Activated B cell treated with CpG ODN at 0.5 μM for 24 hours (primary cell): Measurements from ENCODE around the gene TRPM4. TPM values are rescaled to one million over a fixed set of nuclear protein-coding genes. Genes with fewer than 3 reads are reported as not detected.
"Not testable (repeated sequence)": the region's sequence is repeated elsewhere in the genome, so short reads cannot be mapped to it uniquely, and the experiment has no call there.

ENCODE experiments used
- ATAC-seq: fragments of 200-7000 bp; cut with Tn5 transposase; one replicate; pipeline ENCODE4 v1.10.0; 2021; ENCODE audit warnings: low read depth, mild to moderate bottlenecking, moderate library complexity
- CTCF ChIA-PET: fragments of 350-600 bp; sonication (Branson Sonifier 250); formaldehyde crosslinking; loops from one replicate; lab custom pipeline; 2021; ENCODE audit warnings: antibody characterized with exemption; lab: Charles Lee
- POLR2A ChIA-PET: fragments of 350-600 bp; sonication (Branson Sonifier 250); formaldehyde crosslinking; loops from one replicate; lab custom pipeline; 2021; ENCODE audit warnings: antibody characterized with exemption; lab: Charles Lee
- DNase-seq: peaks from one replicate; pipeline ENCODE4 v3.0.0; 2022
- H3K27ac Mint-ChIP-seq: one replicate; pipeline ENCODE4 v1.8.0; 2020; ENCODE audit warnings: mixed read lengths
- H3K27me3 Mint-ChIP-seq: one replicate; pipeline ENCODE4 v1.8.0; 2021; ENCODE audit warnings: mixed read lengths
- H3K36me3 Mint-ChIP-seq: one replicate; pipeline ENCODE4 v1.8.0; 2021; ENCODE audit warnings: low read depth, mixed read lengths
- H3K4me1 Mint-ChIP-seq: one replicate; pipeline ENCODE4 v1.8.0; 2021; ENCODE audit warnings: mixed read lengths
- H3K4me3 Mint-ChIP-seq: one replicate; pipeline ENCODE4 v1.8.0; 2020; ENCODE audit warnings: mild to moderate bottlenecking, mixed read lengths
- H3K9me3 Mint-ChIP-seq: one replicate; pipeline ENCODE4 v1.8.0; 2020; ENCODE audit warnings: mixed read lengths
- intact Hi-C: fragments of 100-400 bp; cut with micrococcal nuclease; formaldehyde crosslinking; loops from one replicate; pipeline ENCODE4 v1.15.1; 2024
- total RNA-seq: library from RNA; stranded (reverse); gene quantifications from 2 replicates; pipeline ENCODE4 v1.2.3, GENCODE V29; 2022
- TF ChIP-seq, protein P1 (sequence below): fragments of 200-600 bp; IDR thresholded peaks from one replicate; pipeline ENCODE4 v1.8.0; 2022; ENCODE audit warnings: antibody characterized with exemption, mild to moderate bottlenecking

The TRPM4 gene
- total RNA-seq, 1 donor from 2014 or later, result not detected

DNA sequence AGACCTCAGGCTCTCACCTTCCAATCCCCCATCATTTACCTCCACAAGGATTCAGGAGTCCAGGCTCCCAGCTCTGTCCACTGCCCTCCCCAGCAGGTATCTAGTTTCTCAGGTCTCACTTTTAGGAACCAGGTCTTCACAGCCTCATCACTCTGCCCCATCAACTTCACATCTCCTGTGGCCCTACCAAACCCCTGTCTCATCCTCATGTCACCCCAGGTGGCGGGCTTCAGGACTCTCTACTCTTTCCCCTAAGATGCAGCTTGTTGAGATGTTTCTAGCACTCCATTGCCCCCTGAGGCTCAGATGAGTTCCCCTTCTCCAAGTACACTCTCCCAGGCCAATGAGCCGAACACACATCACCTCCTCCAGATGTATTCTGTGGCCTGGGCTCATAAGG is 36.7 kb upstream of the TRPM4 start:
- intact Hi-C loops, result no loop called here
- H3K27me3 Mint-ChIP-seq, result peaks cover 7% of the 10 kb centered on the region
- no peak for ATAC-seq
- peak overlapping the region; percentile 71 for H3K4me3 Mint-ChIP-seq
- no peak for DNase-seq
- CTCF ChIA-PET, result interaction anchor here (1.5 kb wide), 1 partner anchor 23 kb away, joined by 3 read pairs; no protein-coding TSS in a partner anchor
- POLR2A ChIA-PET, result interaction anchor here (0.9 kb wide), 1 partner anchor 25 kb away, joined by 3 read pairs; no protein-coding TSS in a partner anchor
- H3K9me3 Mint-ChIP-seq, result no peaks in the 10 kb centered on the region
- H3K36me3 Mint-ChIP-seq, result no peaks in the 10 kb centered on the region
- peak overlapping the region; percentile 9 for H3K27ac Mint-ChIP-seq
- TF ChIP-seq, protein P1, sequence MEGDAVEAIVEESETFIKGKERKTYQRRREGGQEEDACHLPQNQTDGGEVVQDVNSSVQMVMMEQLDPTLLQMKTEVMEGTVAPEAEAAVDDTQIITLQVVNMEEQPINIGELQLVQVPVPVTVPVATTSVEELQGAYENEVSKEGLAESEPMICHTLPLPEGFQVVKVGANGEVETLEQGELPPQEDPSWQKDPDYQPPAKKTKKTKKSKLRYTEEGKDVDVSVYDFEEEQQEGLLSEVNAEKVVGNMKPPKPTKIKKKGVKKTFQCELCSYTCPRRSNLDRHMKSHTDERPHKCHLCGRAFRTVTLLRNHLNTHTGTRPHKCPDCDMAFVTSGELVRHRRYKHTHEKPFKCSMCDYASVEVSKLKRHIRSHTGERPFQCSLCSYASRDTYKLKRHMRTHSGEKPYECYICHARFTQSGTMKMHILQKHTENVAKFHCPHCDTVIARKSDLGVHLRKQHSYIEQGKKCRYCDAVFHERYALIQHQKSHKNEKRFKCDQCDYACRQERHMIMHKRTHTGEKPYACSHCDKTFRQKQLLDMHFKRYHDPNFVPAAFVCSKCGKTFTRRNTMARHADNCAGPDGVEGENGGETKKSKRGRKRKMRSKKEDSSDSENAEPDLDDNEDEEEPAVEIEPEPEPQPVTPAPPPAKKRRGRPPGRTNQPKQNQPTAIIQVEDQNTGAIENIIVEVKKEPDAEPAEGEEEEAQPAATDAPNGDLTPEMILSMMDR, result no peak
- H3K4me1 Mint-ChIP-seq, result peaks cover 36% of the 10 kb centered on the region

DNA sequence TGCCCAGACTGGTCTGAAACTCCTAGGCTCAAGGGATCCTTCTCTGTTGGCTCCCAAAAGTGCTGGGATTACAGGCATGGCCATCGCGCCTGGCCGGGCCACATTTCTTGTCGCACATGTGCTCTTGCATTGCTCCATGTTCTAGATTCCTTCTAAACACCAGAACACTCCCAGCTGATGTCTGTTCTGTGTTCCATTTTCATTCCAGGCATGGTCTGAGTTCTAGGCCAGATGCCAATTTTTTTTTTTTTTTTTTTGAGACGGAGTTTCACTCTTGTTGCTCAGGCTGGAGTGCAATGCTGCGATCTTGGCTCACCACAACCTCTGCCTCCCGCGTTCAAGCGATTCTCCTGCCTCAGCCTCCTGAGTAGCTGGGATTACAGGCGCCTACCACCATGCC is 35.8 kb upstream of the TRPM4 start:
- CTCF ChIA-PET, intact Hi-C loops, ATAC-seq, H3K27me3 Mint-ChIP-seq, H3K36me3 Mint-ChIP-seq, H3K9me3 Mint-ChIP-seq, H3K27ac Mint-ChIP-seq, H3K4me3 Mint-ChIP-seq, DNase-seq: not testable (repeated sequence)
- POLR2A ChIA-PET, result interaction anchor here (0.7 kb wide), 1 partner anchor 11 kb away, joined by 3 read pairs; no protein-coding TSS in a partner anchor
- H3K4me1 Mint-ChIP-seq, result peaks cover 29% of the 10 kb centered on the region

DNA sequence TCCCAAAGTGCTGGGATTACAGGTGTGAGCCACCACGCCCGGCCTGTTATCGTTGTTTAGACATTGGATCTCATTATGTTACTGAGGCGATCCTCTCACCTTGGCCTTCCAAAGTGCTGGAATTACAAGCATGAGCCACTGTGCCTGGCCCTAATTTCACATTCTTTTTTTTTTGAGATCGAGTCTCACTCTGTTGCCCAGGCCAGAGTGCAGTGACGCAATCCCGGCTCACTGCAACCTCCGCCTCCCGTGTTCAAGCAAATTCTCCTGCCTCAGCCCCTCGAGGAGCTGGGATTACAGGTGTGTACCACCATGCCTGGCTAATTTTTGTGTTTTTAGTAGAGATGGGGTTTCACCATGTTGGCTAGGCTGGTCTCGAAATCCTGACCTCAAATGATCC is 34.3 kb upstream of the TRPM4 start:
- POLR2A ChIA-PET, result interaction anchor here (0.7 kb wide), 1 partner anchor 250 kb away, joined by 3 read pairs; no protein-coding TSS in a partner anchor

DNA sequence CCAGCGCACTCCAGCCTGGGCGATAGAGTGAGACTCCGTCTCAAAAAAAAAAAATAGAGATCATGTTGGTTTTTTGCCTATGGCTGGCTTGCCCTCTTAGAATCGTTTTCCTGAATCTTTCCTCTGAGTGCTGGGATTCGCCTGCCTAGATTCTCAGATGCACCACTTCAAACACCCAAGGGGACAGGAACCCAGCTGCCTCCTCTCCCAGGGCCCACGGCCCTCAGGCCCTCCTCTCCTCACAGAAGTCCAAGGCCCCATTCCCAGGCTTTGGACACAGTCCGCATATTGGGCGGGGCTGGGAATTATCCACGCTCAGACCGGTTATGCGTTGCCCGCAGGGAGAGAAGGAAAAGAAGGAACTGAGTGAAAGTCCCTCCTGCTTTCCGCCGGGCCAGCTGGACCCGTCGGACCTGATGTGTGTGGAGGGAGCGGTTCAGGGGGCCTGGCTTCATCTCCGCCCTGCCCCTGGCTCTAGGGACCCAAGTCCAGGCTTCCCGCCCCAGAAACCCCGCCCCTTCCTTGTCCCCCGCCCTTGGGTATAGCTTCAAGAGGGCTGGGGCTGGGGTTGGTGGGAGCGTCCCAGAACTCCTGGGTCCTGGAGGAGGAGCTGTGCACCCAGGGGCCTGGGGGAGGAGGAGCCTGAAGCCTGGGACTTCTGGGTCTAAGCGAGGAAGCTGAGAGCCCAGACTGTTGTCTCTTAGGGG is 32.4 kb upstream of the TRPM4 start:
- DNase-seq, result no peak
- no peaks in the 10 kb centered on the region for H3K9me3 Mint-ChIP-seq
- H3K4me3 Mint-ChIP-seq, result no peak overlapping the region
- ATAC-seq, result no peak
- intact Hi-C loops, result no loop called here
- H3K4me1 Mint-ChIP-seq, result peaks cover 20% of the 10 kb centered on the region
- TF ChIP-seq, protein P1, result no peak
- H3K27me3 Mint-ChIP-seq, result peaks cover 7% of the 10 kb centered on the region
- H3K36me3 Mint-ChIP-seq, result no peaks in the 10 kb centered on the region
- ChIA-PET CTCF (no interaction called here), POLR2A (interaction anchor here (0.6 kb wide), 1 partner anchor 10 kb away, joined by 5 read pairs; no protein-coding TSS in a partner anchor)
- H3K27ac Mint-ChIP-seq, result no peak overlapping the region

More for the DNA sequence above, 34.3 kb upstream of the TRPM4 start:
- H3K4me1 Mint-ChIP-seq, result peaks cover 21% of the 10 kb centered on the region
- H3K4me3 Mint-ChIP-seq, H3K9me3 Mint-ChIP-seq, intact Hi-C loops, CTCF ChIA-PET, H3K27me3 Mint-ChIP-seq, DNase-seq, H3K27ac Mint-ChIP-seq, ATAC-seq, H3K36me3 Mint-ChIP-seq: not testable (repeated sequence)

DNA sequence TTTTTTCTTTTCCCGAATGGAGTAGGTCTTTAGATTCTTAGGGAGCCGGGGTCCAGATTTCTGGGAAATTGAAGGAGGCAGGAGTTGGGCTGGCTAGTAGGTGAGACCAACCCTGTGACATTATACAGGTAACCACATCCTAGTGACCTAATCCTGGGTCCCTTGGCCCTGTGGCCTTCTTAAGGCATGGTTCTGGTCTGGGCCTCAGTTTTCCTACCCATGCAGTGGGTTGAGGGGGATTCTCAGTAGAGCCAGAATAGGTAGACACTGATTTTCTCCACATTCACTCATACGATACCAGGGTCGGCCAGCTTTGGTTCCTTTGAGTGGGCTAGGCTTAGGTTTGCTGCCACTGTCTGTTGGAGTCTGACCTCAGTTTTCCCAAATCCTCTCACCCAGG is 31.0 kb upstream of the TRPM4 start:
- Mint-ChIP-seq H3K27ac (no peak overlapping the region), H3K4me3 (no peak overlapping the region), H3K9me3 (no peaks in the 10 kb centered on the region), H3K4me1 (peaks cover 12% of the 10 kb centered on the region), H3K36me3 (no peaks in the 10 kb centered on the region), H3K27me3 (no peaks in the 10 kb centered on the region)
- TF ChIP-seq, protein P1, result no peak
- CTCF ChIA-PET, result no interaction called here
- ATAC-seq, result no peak
- intact Hi-C loops, result no loop called here
- POLR2A ChIA-PET, result interaction anchor here (0.6 kb wide), 1 partner anchor 733 kb away, joined by 3 read pairs; the partner anchor contains the start of gene GRIN2D
- DNase-seq, result no peak

DNA sequence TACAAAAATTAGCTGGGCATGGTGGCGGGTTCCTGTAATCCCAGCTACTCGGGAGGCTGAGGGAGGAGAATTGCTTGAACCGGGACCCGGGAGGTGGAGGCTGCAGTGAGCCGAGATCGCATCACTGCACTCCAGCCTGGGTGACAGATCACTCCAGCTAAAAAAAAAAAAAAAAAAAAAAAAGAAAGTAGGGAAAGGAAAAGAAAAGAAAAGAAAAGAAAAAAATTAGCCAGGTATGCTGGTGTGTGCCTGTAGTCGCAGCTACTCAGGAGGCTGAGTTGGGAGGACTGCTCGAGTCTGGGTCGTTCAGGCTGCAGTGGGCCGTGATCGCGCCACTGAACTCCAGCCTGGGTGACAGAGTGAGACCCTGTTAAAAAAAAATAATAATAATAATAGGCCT is 30.4 kb upstream of the TRPM4 start:
- ATAC-seq, DNase-seq, H3K27me3 Mint-ChIP-seq, H3K9me3 Mint-ChIP-seq, H3K4me3 Mint-ChIP-seq, H3K36me3 Mint-ChIP-seq, H3K27ac Mint-ChIP-seq, intact Hi-C loops: not testable (repeated sequence)
- ChIA-PET POLR2A (interaction anchor here (0.6 to 1.7 kb wide), 9 partner anchors 13 to 734 kb away, joined by 3 to 10 read pairs (median 4); partner anchors contain the start of genes GRIN2D, LIN7B and RUVBL2), CTCF (interaction anchor here (0.9 to 1.2 kb wide), 3 partner anchors 29 to 134 kb away, joined by 4 to 7 read pairs (median 4); partner anchors contain the start of gene RUVBL2)
- peaks cover 12% of the 10 kb centered on the region for H3K4me1 Mint-ChIP-seq
